ENCODE data around the gene ABHD16B.

The ABHD16B gene

DNA sequence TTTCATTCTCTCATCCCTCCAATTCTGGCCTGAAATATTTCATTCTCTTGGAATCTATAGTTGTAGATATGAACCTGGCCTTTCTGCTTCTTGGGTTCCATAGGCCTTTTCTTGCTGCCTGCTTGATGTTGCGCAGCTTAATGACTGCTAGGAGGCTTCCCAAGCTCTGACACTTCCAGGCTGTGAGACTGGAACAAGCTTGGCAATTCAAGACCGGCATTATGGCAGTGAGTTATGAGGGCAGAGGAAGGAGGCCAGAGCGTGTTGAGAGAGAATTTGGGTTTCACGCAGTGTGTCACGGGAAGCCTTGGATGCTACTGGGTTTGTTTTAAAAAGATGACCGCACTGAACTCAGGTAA, 32.7 kb downstream of the ABHD16B start:
- Histone ChIP-seq H3K27ac (ENCODE audit: low read depth, low read length, poor library complexity, severe bottlenecking) (no peak overlapping the region), H3K4me1 (ENCODE audit: insufficient read depth, low read length, severe bottlenecking) (peaks cover 31% of the 10 kb centered on the region), H3K9me2 (ENCODE audit: low read depth, low read length) (no peaks in the 10 kb centered on the region), H3K4me2 (ENCODE audit: low read length) (peak overlapping the region; percentile 46; the same call in 1 of the 2 replicates), H3K9me3 (ENCODE audit: low read length) (no peaks in the 10 kb centered on the region), H3K9ac (ENCODE audit: low read length) (no peak overlapping the region), H3K27me3 (ENCODE audit: insufficient read depth, low read length) (no peaks in the 10 kb centered on the region), H3K79me2 (ENCODE audit: insufficient read depth, low read length) (peaks cover 34% of the 10 kb centered on the region), H4K20me1 (ENCODE audit: insufficient read depth, low read length) (no peaks in the 10 kb centered on the region), H2AFZ (ENCODE audit: low read length) (no peak overlapping the region), H3K4me3 (ENCODE audit: low read depth, low read length, poor library complexity, severe bottlenecking) (peak overlapping the region; percentile 55), H3F3A (ENCODE audit: insufficient read depth, low read length) (no peaks in the 10 kb centered on the region), H3K36me3 (ENCODE audit: insufficient read depth, low read length) (peaks cover 33% of the 10 kb centered on the region)
- TF ChIP-seq EZH2 (IDR thresholded peaks at IDR 0.05; ENCODE audit: borderline replicate concordance, low read length) = no peak
- TF ChIP-seq, protein P1, sequence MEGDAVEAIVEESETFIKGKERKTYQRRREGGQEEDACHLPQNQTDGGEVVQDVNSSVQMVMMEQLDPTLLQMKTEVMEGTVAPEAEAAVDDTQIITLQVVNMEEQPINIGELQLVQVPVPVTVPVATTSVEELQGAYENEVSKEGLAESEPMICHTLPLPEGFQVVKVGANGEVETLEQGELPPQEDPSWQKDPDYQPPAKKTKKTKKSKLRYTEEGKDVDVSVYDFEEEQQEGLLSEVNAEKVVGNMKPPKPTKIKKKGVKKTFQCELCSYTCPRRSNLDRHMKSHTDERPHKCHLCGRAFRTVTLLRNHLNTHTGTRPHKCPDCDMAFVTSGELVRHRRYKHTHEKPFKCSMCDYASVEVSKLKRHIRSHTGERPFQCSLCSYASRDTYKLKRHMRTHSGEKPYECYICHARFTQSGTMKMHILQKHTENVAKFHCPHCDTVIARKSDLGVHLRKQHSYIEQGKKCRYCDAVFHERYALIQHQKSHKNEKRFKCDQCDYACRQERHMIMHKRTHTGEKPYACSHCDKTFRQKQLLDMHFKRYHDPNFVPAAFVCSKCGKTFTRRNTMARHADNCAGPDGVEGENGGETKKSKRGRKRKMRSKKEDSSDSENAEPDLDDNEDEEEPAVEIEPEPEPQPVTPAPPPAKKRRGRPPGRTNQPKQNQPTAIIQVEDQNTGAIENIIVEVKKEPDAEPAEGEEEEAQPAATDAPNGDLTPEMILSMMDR (IDR thresholded peaks at IDR 0.05; ENCODE audit: low read length) = no peak

GRCh38 chr20:63894358-63895201, 33.3 kb downstream of the ABHD16B start, which contains the start of gene DNAJC5:
Gene DNAJC5 (plus strand): TSS chr20:63895126. CDS start chr20:63928346, 33,220 bp downstream.
- peak within 1 kb of the TSS; percentile 89 for H3K4me3 ChIP-seq (ENCODE audit: low read depth, low read length, poor library complexity, severe bottlenecking)
- H3K79me2 ChIP-seq (ENCODE audit: insufficient read depth, low read length) = peaks cover 39% of the 10 kb centered on the region
- H3K9me3 ChIP-seq (ENCODE audit: low read length) = no peaks in the 10 kb centered on the region
- H3K9me2 ChIP-seq (ENCODE audit: low read depth, low read length) = no peaks in the 10 kb centered on the region
- no peaks in the 10 kb centered on the region for H3K27me3 ChIP-seq (ENCODE audit: insufficient read depth, low read length)
- H3K9ac ChIP-seq (ENCODE audit: low read length) = peak within 1 kb of the TSS; percentile 87
- H3K4me2 ChIP-seq (ENCODE audit: low read length) = peak within 1 kb of the TSS; percentile 91
- TF ChIP-seq EZH2 (IDR thresholded peaks at IDR 0.05; ENCODE audit: borderline replicate concordance, low read length) = no peak
- TF ChIP-seq, protein P1 (IDR thresholded peaks at IDR 0.05; ENCODE audit: low read length) = no peak
- H4K20me1 ChIP-seq (ENCODE audit: insufficient read depth, low read length) = no peaks in the 10 kb centered on the region
- H3F3A ChIP-seq (ENCODE audit: insufficient read depth, low read length) = no peaks in the 10 kb centered on the region
- H3K27ac ChIP-seq (ENCODE audit: low read depth, low read length, poor library complexity, severe bottlenecking) = peak within 1 kb of the TSS; percentile 73
- H3K36me3 ChIP-seq (ENCODE audit: insufficient read depth, low read length) = peaks cover 31% of the 10 kb centered on the region
- peaks cover 35% of the 10 kb centered on the region for H3K4me1 ChIP-seq (ENCODE audit: insufficient read depth, low read length, severe bottlenecking)
- no peak within 1 kb of the TSS for H2AFZ ChIP-seq (ENCODE audit: low read length)

DNA sequence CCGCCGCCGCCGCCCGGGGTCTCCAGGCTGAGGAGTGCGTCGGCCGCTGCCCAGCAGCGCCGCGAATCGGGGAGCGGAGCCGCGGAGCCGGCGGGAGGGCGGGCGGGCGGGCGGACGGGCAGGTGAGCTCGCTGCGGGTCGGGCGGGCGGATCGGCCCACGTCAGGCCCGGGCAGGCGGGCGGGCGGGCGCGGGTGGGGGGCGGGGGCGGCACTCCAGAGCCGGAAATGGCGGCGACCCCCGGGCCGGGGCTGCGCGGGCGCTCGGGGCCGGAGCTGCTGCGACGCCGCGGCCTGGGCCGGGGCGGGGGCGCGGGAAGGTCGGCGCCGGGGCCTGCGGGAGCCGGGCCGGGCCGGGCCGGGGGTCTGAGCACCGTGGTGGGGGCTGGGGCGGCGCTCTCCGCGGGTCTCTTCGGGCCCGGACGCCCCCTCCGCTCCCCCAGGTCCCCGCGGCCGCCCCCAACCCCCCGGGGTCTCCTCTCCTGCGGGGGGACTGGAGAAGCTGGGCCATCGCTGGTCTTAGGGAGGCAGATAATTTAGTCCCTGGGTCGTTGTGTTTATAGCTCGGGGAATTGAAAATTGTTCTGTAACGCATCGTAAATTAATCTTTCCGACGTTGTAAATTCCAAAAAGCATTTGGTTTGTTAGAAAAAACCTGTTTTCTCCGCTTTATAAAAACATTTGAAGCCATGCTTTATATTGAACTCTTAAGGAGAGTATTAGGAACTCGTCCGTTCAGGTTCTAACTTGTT, 34.1 kb downstream of the ABHD16B start:
- peaks cover 35% of the 10 kb centered on the region for H3K4me1 ChIP-seq (ENCODE audit: insufficient read depth, low read length, severe bottlenecking)
- peaks cover 45% of the 10 kb centered on the region for H3K79me2 ChIP-seq (ENCODE audit: insufficient read depth, low read length)
- peaks cover 23% of the 10 kb centered on the region for H3K36me3 ChIP-seq (ENCODE audit: insufficient read depth, low read length)
- no peaks in the 10 kb centered on the region for H3F3A ChIP-seq (ENCODE audit: insufficient read depth, low read length)
- no peak overlapping the region for H2AFZ ChIP-seq (ENCODE audit: low read length)
- peak overlapping the region; percentile 73 for H3K27ac ChIP-seq (ENCODE audit: low read depth, low read length, poor library complexity, severe bottlenecking)
- no peaks in the 10 kb centered on the region for H3K27me3 ChIP-seq (ENCODE audit: insufficient read depth, low read length)
- H3K9ac ChIP-seq (ENCODE audit: low read length) = peak overlapping the region; percentile 87
- H3K9me2 ChIP-seq (ENCODE audit: low read depth, low read length) = no peaks in the 10 kb centered on the region
- no peak for TF ChIP-seq EZH2 (IDR thresholded peaks at IDR 0.05; ENCODE audit: borderline replicate concordance, low read length)
- TF ChIP-seq, protein P1 (IDR thresholded peaks at IDR 0.05; ENCODE audit: low read length) = no peak
- peak overlapping the region; percentile 91 for H3K4me2 ChIP-seq (ENCODE audit: low read length)
- no peaks in the 10 kb centered on the region for H3K9me3 ChIP-seq (ENCODE audit: low read length)
- H3K4me3 ChIP-seq (ENCODE audit: low read depth, low read length, poor library complexity, severe bottlenecking) = peak overlapping the region; percentile 89
- H4K20me1 ChIP-seq (ENCODE audit: insufficient read depth, low read length) = no peaks in the 10 kb centered on the region
